SIG-M5 treated with dmso at 0.1 percent for 504 hours (cell line): Measurements from ENCODE around the gene GCG.

Experiments used
- DNase-seq: peaks from one replicate; lab custom pipeline; 2025; ENCODE audit not compliant: unreplicated experiment; lab: John Stamatoyannopoulos, UW

GCG gene

GRCh38 chr2:162106746-162107145 lies 45.3 kb downstream of the GCG start:
- no peak for DNase-seq

DNA sequence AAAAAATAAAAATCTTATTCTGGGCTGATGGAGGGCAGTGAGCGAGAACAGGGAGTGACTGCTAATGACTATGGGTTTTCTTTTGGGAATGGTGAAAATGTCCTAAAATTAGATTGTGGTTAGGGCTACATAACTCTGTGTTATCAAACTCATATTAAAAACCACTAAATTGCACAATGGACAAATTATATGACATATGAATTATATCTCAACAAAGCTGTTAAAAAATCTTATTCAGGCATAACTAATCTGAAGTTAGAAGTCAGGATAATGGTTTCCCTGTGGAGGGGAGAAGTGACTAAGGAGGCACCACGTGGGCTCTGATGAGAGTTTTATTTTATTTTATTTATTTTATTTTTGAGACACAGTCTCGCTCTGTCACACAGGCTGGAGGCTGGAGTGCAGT lies 45.9 kb downstream of the GCG start:
- no peak for DNase-seq

- DNase-seq, result no peak
Observed at GRCh38 chr2:162103443-162104009, 48.5 kb downstream of the GCG start.

GRCh38 chr2:162100579-162100978 lies 51.5 kb downstream of the GCG start:
- DNase-seq, result no peak

DNA sequence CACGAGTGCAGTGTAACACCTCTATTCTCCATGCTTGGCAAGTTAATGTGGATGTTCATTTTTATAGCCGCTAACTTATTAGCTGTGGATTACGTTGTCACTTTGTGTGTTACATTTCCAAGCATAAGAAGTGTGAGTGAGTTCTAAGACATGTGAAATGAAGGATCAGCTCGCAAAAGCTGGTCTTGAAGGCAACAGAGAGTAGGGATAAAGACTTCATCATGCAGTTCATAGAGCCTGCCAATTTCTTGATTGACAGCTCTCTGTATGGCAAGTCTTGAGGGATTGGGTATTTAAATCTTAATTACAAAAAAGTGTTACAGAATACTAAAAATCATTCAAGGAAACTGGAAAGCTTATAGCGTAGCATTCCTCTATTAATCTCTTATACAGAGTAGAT lies 52.2 kb downstream of the GCG start:
- no peak for DNase-seq
